Stimulated activated CD4-positive, alpha-beta T cell treated with anti-CD3 and anti-CD28 coated beads, TNF-alpha, amount 100 ng/mL, for 4 hours (primary cell): ENCODE results near the gene FAM120AOS.

ENCODE experiments used
- DNase-seq, 3 experiments: peaks; one replicate each; pipeline ENCODE4 v3.0.0-alpha.2; 2020; ENCODE audit warnings: low read depth in 3 of 3

Gene FAM120AOS

GRCh38 chr9:93467462-93467861, 14.1 kb upstream of the FAM120AOS start:
- no peak for DNase-seq

- no peak for DNase-seq
Observed at GRCh38 chr9:93467062-93467416, 13.7 kb upstream of the FAM120AOS start.

GRCh38 chr9:93466416-93467061, 13.2 kb upstream of the FAM120AOS start:
- no peak for DNase-seq

GRCh38 chr9:93465855-93466254, 12.5 kb upstream of the FAM120AOS start:
- DNase-seq, result no peak

GRCh38 chr9:93464876-93465275, 11.5 kb upstream of the FAM120AOS start:
- no peak for DNase-seq

- no peak for DNase-seq
Observed at GRCh38 chr9:93464395-93464794, 11.0 kb upstream of the FAM120AOS start.

GRCh38 chr9:93463638-93464248, 10.4 kb upstream of the FAM120AOS start:
- DNase-seq, result no peak

GRCh38 chr9:93461821-93462220, 8.4 kb upstream of the FAM120AOS start:
- no peak for DNase-seq

GRCh38 chr9:93461414-93461743, 8.0 kb upstream of the FAM120AOS start:
- no peak for DNase-seq

- no peak for DNase-seq
Observed at GRCh38 chr9:93460689-93461413, 7.5 kb upstream of the FAM120AOS start.

GRCh38 chr9:93459432-93459847, 6.1 kb upstream of the FAM120AOS start:
- no peak for DNase-seq

- no peak for DNase-seq
Observed at GRCh38 chr9:93458712-93459111, 5.3 kb upstream of the FAM120AOS start.

- no peak for DNase-seq
Observed at GRCh38 chr9:93457006-93457405, 3.6 kb upstream of the FAM120AOS start.

- DNase-seq, result no peak
Observed at GRCh38 chr9:93456504-93456903, 3.1 kb upstream of the FAM120AOS start.

GRCh38 chr9:93456022-93456421, 2.6 kb upstream of the FAM120AOS start:
- no peak for DNase-seq

- peak in 1 of 3 experiments; percentile 14 for DNase-seq
Observed at GRCh38 chr9:93452710-93453046, 703 bp downstream of the FAM120AOS start.

- DNase-seq, result peak; percentile 9 to 48 (median 13)
Observed at GRCh38 chr9:93451849-93452709, 1.3 kb downstream of the FAM120AOS start.

- DNase-seq, result peak; percentile 50 to 55 (median 51)
Observed at GRCh38 chr9:93450945-93451815, 2.2 kb downstream of the FAM120AOS start, which contains the start of gene FAM120A. FAM120A (plus strand) TSS chr9:93451685; CDS start chr9:93451916, 231 bp downstream.

- DNase-seq, result no peak
Observed at GRCh38 chr9:93447655-93448054, 5.7 kb downstream of the FAM120AOS start.

GRCh38 chr9:93446073-93446472, 7.3 kb downstream of the FAM120AOS start:
- DNase-seq, result no peak

GRCh38 chr9:93440896-93441580, 12.3 kb downstream of the FAM120AOS start:
- DNase-seq, result no peak
